OCI-LY7 (cell line): Measurements from ENCODE around the gene PFKFB3.

ENCODE experiments used
- EZH2phosphoT487 ChIP-seq: fragments of 200-600 bp; sonication (generic); IDR thresholded peaks from 2 replicates; pipeline ENCODE4 v1.6.1; 2018; ENCODE audit warnings: low read depth, borderline replicate concordance, mild to moderate bottlenecking, mixed run types, antibody characterized with exemption, low read length, moderate library complexity, mixed read lengths
- TF ChIP-seq, protein P1 (sequence below): fragments of 200-600 bp; sonication (generic); conservative IDR thresholded peaks from 2 replicates; pipeline ENCODE4 v1.5.1; 2014; ENCODE audit warnings: mild to moderate bottlenecking, antibody characterized with exemption, low read length, moderate library complexity, mixed read lengths

DNA sequence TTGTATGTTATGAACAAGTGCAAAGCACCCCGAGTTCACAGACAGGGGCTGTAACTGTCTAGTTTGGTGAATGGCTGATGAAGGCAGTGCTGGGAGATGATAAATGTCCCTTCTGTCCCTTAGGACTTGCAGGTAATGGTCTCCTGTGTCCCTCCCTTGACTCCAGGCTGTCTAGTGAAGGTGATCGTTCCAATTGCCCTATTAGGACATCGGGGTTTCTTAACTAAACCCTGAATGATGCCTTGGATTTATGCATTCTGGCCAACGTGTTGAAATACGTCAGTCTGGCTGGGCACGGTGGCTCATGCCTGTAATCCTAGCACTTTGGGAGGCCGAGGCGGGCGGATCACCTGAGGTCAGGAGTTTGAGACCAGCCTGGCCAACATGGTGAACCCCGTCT, 69.4 kb downstream of the PFKFB3 start:
- no peak for TF ChIP-seq EZH2phosphoT487
- TF ChIP-seq, protein P1, sequence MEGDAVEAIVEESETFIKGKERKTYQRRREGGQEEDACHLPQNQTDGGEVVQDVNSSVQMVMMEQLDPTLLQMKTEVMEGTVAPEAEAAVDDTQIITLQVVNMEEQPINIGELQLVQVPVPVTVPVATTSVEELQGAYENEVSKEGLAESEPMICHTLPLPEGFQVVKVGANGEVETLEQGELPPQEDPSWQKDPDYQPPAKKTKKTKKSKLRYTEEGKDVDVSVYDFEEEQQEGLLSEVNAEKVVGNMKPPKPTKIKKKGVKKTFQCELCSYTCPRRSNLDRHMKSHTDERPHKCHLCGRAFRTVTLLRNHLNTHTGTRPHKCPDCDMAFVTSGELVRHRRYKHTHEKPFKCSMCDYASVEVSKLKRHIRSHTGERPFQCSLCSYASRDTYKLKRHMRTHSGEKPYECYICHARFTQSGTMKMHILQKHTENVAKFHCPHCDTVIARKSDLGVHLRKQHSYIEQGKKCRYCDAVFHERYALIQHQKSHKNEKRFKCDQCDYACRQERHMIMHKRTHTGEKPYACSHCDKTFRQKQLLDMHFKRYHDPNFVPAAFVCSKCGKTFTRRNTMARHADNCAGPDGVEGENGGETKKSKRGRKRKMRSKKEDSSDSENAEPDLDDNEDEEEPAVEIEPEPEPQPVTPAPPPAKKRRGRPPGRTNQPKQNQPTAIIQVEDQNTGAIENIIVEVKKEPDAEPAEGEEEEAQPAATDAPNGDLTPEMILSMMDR: no peak
